Kidney tubule cell (primary cell): Measurements from ENCODE around the gene TAT.
A peak's percentile ranks its signal among the peaks of the same experiment; 100 is the strongest.
"Not testable (repeated sequence)": the region's sequence is repeated elsewhere in the genome, so short reads cannot be mapped to it uniquely, and the experiment has no call there.

ENCODE experiments used
- DNase-seq: peaks from one replicate; pipeline ENCODE4 v3.0.0-alpha.2; 2018; ENCODE audit warnings: low spot score

Gene TAT

DNA sequence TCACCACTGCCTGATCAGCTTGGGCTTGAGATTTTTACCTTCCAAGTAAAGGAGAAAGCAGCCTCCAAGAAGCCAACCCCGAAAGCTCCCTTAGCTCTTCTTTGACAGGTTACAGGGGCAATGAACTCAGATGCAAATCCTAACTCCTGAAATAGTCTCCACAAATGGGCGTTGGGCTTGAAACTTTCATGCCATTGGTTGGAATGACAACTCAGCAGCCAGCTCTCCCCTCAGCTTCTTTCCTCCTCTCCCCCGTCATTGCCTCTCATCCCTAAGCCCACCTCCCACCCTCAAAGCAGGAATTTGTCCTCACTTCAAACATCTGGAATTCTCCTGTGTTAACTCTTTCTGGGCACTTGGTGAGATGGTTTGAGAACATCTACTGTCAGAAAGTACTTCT is at the start of gene TAT:
Gene TAT (minus strand): TSS at position 122 of the 400 bp plus-strand sequence. CDS start 677 bp downstream, outside the sequence.
- DNase-seq, result no peak

DNA sequence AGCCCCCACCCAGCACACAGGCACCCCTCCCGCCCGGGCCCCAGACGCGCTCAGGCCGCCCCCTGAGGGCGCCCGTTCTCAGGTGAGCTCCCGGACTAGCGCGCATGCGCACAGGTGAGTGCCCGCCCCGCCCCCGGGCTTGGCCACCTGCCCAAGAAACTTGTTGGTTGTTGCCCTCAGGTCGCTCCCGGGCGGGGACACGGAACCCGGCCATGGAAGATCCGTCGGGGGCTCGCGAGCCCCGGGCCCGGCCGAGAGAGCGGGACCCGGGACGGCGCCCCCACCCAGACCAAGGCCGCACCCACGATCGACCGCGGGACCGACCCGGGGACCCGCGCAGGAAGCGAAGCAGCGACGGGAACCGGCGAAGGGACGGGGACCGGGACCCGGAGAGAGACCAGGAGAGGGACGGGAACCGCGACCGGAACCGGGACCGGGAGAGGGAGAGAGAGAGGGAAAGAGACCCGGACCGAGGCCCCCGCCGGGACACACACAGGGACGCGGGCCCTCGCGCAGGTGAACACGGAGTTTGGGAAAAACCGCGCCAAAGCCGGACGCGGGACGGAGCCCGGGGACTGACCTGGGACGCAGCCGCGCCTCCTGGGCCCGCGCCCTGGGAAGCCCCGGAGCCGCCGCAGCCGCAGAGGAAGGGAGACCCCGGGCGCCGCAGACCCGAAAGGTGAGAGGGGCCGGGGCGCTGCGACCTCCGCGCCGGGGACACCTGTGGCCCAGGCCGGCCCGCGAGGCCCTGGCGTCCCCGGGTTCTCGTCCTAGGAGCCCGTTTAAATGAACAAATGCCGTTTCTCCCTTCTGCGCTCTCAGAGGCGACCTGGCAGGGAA is 49.3 kb upstream of the TAT start, which contains the start of gene MARVELD3:
Gene MARVELD3 (plus strand): TSS at position 167 of the 840 bp plus-strand sequence. CDS start 46 bp downstream, at position 213.
- peak; percentile 81 for DNase-seq

DNA sequence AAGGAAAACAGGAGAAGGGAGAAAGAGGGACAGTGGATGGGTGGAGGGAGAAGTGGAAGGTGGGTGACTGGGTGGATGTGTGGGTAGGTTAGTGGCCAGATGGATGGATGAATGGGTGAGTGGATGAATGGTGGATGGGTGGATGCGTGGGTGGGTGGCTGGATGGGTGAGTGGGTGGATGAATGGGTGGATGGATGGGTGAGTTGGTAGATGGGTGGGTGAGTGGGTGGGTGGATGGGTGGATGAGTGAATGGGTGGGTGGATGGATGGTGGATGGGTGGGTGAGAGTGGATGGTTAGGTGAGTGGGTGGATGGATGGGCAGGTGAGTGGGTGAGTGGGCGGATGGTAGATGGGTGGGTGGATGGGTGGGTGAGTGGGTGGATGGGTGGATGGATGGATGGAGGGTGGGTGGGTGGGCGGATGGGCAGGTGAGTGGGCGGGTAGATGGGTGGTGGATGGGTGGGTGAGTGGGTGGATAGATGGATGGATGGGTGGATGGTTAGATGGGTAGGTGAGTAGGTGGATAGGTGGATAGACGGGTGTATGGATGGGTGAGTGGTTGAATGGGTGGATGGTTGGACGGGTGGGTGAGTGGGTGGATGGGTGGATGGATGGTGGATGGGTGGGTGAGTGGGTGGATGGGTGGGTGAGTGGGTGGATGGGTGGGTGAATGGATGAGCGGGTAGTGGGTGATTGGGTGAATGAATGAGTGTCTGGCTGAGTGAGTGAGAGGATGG is 48.4 kb upstream of the TAT start:
- no peak for DNase-seq

DNA sequence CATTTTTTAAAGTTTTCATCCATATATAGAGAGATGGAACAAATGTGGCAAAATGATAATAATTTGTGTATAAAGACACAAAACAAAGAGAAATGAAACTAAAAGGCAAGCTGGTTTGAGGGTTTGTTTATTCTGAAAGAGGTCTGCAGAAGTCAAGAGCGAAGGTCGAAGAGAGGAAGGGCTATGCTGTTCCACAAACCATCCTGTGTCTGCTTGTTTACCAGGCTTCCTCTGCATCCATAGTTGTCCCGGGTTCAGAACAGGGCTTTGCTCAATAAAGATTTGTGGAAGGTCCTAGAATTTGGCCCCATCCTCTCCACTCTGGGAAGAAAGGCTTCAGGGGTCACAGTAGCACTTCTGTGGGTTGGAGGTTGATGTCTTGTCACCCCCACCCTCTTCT is 46.7 kb upstream of the TAT start:
- no peak for DNase-seq

DNA sequence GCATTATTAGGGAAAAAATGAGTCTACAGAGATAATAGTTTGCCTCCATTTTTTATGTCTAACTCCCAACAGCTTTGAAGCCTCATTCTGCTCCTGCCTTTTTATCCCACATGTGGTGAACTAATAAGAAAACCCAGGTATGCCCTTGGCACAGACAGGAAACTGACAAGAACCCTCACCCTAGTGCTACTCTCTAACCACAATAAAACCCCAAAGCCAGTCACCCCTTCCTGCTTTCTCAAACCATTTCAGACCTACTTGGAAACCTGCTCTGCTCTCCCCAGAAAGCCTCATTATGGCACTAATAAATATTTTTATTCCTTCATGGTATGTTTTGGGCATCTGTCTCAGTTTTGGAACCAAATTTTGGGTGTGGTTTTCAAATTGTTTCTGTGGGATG is 45.2 kb upstream of the TAT start:
- DNase-seq, result no peak

DNA sequence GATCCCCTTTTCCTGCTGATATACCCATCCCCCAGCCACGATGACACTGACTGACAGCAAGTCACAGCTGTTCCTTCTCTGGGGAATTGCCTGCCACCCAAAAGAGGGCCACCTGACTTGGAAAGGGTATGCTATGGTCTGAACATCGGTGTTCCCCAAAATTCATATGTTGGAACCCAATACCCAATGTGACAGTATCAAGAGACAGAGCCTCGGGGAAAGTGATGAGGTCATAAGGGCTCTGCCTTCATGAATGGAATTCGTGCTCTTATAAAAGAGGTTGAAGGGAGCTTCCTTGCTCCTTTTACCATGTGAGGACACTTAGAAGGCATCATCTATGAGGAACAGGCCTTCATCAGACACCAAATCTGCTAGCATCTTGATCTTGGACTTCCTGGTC is 41.5 kb upstream of the TAT start:
- DNase-seq, result no peak

DNA sequence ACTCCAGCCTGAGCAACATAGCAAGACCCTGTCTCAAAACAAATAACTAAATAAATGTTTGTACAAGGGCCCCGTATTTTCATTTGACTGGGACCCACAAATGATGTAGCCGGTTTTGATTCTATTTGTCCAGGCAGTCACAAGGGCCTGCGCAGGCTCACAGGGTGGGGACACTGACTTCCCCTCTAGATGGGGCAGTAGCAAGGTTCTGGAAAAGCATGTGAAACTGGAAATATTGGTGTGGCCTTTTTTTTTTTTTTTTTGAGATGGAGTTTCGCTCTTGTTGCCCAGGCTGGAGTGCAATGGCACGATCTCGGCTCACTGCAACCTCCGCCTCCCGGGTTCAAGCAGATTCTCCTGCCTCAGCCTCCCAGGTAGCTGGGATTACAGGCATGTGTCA is 38.1 kb upstream of the TAT start:
- not testable (repeated sequence) for DNase-seq

DNA sequence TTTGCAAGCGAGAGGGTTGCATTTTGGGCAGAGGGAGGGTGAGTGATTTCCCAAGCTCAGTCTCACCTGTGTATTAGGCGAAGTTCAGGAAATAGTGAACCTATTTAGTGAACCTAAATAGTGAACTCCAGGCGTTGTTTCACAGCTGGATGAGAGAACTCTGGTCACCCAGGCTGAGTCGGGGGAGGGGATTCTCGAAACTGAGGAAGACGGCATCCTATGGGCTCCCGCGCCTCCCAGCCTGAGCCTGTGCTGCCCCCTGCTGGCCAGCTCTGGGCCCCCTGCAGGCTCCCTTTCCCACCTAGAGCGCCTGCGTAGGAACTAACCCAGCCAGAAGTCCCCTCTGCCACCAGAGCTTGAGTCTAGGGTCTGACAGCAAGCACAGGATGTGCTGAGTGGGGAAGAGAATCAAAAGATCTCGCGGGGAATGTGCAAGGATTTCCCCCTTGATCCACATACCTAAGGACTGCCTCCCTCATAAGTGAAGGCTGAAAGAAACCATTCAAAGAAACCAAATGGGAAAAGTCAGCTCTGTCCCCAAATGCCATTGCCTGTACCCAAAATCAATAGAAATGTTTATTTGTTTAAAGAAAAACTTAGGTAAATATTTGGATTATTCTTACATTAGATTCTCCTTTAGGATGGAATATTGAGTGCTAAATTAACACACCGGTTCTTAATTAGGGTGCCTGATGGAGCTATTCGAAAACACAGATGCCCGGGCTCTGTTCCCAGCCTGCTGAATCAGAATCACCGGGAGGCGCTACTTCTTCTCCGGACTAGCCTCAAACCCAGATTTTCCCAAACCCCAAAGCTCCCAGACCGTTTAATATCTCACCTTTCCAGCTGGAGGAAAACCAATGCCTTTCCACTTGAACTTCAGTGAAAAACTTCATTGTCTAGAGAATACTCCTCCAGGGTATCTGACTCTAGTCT is 34.3 kb upstream of the TAT start:
- peak; percentile 71 for DNase-seq

DNA sequence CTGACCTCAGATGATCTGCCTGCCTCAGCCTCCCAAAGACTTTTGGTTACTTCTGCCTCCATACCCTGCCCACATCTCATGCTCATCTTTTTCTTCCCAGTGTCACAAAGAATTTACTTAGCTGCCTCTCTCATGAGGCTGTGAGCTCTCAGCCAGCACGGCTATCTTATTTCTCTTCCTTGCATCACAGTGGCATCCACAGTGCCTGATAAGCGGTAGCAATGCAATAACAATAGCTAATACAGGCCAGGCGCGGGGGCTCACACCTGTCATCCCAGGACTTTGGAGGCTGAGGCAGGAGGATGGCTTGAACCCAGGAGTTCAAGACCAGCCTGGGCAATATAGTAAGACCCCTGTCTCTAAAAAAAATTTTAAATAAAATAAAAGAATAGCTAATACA is 33.6 kb upstream of the TAT start:
- DNase-seq, result no peak

DNA sequence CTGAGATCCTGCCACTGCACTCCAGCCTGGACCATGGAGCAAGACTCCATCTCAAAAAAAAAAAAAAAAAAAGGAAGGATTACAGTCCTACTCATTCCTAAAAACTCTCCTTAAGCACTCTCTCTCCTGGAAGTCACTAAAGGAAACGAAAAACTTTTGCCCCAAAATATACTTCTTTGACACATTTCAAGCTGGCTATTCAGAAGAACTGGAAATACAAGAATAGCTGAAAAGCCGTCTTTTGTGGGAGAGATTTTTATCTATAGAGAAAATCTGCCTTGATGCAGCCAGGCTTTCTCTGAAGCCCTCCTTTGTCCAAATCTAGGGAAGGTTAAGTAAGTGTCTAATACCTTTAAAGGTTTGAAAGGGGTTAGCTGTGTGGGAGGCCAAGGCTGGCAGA is 32.2 kb upstream of the TAT start:
- DNase-seq, result no peak

DNA sequence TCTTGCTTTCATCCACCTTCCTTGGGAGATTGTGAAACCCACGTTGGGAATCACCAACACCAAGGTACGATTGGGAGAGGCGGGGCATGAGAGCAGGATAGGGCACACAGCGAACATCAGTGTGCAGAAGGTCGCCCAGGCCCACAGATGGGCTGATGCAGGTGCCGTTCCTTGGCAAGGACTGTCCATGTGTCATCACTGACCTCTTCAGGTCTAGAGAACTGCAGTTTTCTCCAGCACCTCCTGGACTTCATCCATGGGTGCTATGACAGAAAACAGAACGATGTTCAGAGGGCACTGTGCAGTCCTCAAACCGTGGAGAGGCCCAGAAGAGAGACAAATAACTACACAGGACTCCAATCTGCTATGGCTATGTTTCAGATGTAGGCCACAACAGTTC is 23.9 kb upstream of the TAT start:
- DNase-seq, result no peak

DNA sequence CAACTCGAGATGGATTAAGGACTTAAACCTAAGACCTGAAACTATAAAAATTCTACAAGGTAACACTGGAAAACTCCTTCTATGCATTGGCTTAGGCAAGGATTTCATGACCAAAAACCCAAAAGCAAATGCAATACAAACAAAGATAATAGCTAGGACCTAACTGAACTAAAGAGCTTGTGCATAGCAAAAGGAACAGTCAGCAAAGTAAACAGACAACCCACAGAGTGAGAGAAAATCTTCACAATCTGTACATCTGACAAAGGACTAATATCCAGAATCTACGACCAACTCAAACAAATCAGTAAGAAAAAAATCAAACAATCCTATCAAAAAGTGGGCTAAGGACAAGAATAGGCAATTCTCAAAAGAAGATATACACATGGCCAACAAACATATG is 21.5 kb upstream of the TAT start:
- DNase-seq, result not testable (repeated sequence)

DNA sequence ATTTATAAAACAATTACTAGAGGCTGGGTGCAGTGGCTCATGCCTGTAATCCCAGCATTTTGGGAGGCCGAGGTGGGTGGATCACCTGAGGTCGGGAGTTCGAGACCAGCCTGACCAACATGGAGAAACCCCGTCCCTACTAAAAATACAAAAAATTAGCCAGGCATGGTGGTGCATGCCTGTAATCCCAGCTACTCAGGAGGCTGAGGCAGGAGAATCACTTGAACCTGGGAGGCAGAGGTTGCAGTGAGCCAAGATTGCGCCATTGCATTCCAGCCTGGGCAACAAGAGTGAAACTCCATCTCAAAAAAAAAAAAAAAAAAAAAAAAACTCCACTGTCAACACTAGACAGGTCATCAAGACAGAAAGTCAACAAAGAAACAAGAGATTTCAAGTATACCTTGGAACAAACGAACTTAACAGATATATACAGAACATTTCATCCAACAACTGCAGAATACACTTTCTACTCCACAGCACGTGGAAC is 18.5 kb upstream of the TAT start:
- not testable (repeated sequence) for DNase-seq

DNA sequence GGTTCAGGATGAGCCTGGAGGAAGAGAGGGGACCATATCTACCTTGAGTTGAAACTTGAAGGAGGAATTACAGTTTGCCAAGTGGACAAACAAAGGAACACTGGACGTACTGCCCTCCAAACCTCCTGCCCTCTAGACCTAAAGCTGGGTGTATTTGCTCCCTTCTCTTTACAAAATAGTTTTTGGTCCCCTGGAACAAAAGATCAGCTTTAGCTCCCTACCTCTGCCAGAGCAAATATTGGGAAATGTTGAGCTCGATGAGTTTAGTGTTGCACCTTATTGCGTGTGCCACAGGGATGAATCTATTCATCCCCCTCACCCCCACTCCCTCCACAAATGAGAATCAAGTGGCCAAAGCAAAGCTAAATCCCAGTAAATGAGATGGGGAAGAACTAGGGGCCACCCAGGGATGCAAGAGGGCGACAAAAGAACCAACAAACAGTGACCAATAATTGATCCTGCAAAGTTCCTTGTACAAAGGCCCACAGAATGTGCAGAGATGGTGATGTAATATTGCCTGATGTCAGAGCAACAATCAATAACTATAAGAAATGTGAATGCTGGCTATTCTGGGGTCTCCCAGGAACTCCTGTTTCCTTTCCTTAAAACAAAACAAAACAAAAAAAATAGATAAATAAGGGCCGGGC is 17.2 kb upstream of the TAT start:
- no peak for DNase-seq

DNA sequence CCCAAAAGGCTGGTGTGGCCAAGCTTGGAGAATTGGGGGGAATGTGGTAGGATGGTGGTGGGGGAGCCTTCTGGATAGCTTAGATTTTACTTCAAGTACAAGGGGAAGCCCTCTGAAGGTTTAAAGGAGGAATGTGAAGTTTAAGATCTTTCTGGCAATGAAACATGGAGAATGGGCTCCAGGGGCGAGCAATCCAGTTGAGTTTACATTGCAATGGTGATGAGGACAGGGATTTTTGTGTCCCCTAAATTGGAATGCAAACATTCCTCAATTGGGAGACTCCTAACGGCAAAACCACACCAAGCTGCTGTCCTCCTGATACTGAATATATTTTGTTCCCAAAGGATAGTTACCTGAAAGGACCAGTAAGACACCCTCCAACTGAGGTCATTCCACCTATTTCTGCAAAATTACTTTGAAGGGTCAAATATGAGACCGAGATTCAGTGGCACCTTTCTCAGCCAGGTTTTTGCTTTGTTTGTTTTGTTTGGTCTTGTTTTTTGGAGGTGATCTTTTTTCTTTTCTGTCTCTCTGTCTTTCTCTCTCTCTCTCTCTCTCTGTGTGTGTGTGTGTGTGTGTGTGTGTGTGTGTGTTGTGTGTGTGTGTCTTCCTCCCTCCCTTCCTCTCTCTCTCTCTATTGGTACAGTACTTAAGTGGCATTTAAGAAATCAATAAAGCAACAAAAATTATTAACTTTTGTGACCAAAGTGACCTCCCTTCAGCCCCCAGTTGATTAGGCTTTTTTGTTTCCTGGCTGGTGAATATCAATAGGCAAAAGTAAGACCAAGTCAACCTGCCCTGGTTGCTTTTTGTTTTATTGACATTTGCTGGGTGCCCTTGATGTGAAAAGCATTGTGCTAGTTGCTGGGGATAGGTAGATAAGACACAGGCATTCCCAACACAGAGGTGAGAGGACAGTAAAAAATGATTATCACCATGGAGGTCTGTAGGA is 16.4 kb upstream of the TAT start:
- no peak for DNase-seq

DNA sequence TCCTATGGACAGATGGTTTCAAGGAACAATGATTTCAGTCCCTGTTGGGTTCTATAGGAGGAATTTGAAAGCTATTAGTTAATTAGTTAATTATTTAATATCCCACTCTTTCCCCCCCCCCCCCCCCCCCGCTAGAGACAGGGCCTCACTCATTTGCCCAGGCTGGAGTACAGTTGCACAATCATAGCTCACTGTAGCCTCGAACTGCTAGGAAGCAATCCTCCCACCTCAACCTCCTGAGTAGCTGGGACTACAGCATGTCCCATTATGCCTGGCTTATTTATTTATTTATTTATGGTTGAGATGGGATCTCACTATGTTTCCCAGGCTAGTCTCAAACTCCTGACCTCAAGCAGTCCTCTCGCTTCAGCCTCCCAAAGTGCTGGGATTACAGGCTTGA is 15.0 kb upstream of the TAT start:
- no peak for DNase-seq

DNA sequence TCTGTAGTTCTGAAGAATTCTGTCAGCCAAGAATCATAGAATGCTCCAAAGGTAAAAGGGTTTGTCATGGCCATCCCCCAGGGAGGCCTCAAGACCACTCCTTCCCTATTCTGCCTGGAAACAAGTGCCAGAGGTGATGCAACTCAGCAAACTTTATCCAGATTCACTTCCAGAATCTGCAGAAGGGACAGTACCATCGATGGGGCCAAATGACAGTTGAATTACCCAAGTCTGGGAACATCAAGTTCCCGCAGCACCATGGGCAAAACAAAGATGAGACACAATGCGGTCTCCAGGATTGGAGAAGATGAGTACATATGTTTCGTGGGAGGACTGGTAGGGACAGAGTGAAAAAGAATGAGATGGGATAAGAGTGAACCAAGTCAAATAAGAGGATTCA is 13.7 kb upstream of the TAT start:
- DNase-seq, result no peak

DNA sequence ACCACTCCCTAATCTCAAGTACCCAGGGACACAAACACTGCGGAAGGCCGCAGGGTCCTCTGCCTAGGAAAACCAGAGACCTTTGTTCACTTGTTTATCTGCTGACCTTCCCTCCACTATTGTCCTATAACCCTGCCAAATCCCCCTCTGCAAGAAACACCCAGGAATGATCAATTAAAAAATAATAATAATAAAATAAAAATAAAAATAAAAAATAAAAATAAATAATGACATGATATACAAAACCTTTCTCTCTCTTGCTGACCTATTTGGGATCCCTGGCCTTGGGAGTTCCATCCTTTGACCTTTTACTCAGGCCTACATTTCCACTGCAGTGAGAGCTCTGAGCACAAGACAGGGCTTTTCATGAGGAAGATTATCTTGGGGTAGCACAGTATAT is 13.2 kb upstream of the TAT start:
- not testable (repeated sequence) for DNase-seq

DNA sequence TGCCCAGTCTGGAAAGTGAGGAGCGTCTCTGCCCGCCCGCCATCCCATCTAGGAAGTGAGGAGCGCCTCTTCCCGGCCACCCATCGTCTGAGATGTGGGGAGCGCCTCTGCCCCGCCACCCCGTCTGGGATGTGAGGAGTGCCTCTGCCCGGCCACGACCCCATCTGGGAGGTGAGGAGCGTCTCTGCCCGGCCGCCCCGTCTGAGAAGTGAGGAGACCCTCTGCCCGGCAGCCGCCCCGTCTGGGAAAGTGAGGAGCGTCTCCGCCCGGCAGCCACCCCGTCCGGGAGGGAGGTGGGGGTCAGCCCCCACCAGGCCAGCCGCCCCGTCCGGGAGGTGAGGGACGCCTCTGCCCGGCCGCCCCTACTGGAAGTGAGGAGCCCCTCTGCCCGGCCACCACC is 12.4 kb upstream of the TAT start:
- not testable (repeated sequence) for DNase-seq

DNA sequence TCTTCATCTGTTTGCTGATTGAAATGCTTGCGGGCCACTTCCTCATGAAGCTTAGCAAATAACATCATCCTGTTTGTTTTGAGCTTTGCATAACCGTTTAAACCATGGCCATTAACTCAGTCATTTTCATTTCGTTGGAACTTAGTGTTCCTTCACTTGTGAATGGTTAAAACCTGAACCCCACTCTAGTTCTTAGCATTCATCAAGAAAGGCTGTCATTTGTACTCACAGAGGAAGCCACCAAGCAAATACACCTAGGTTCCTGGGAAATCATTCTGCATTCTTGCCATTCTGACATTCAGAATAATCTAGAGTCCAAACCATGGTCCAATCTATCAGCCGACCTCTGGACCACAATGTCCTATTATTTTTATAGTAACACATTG is 8.4 kb upstream of the TAT start:
- DNase-seq, result no peak
